Retinal pigment epithelial cell (primary cell): Measurements from ENCODE around the gene TXNRD1.
"Not testable (repeated sequence)": the region's sequence is repeated elsewhere in the genome, so short reads cannot be mapped to it uniquely, and the experiment has no call there.

Experiments used
- DNase-seq: peaks from one replicate; pipeline ENCODE4 v3.0.0-alpha.2; 2010; ENCODE audit warnings: low read depth
- H3K4me3 ChIP-seq: 2 replicates; pipeline ENCODE4 v1.5.1; 2011; ENCODE audit warnings: mild to moderate bottlenecking, low read length, control low read depth, moderate library complexity
- TF ChIP-seq, protein P1 (sequence below): conservative IDR thresholded peaks from 2 replicates; pipeline ENCODE4 v1.5.1; 2011; ENCODE audit warnings: low read depth, low read length, control low read depth, inconsistent platforms

Gene TXNRD1

DNA sequence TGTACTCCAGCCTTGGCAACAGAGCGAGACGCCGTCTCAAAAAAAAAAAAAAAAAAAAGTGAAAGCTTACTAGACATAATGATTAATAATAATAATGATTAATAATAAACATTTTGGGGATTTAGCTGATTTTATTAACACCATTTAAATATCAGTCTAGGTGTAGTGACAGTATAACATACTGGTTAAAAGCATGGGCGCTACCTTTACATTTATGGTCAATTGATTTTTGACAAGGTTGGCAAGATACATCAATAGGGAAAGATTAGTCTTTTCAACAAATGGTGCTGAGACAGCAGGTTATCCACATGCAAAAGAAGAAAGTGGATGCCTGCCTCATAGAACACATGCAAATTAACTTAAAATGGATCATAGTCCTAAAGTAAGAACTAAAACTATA, 34.3 kb downstream of the TXNRD1 start:
- TF ChIP-seq, protein P1, sequence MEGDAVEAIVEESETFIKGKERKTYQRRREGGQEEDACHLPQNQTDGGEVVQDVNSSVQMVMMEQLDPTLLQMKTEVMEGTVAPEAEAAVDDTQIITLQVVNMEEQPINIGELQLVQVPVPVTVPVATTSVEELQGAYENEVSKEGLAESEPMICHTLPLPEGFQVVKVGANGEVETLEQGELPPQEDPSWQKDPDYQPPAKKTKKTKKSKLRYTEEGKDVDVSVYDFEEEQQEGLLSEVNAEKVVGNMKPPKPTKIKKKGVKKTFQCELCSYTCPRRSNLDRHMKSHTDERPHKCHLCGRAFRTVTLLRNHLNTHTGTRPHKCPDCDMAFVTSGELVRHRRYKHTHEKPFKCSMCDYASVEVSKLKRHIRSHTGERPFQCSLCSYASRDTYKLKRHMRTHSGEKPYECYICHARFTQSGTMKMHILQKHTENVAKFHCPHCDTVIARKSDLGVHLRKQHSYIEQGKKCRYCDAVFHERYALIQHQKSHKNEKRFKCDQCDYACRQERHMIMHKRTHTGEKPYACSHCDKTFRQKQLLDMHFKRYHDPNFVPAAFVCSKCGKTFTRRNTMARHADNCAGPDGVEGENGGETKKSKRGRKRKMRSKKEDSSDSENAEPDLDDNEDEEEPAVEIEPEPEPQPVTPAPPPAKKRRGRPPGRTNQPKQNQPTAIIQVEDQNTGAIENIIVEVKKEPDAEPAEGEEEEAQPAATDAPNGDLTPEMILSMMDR, result no peak
- DNase-seq, result no peak
- H3K4me3 ChIP-seq, result no peak overlapping the region

DNA sequence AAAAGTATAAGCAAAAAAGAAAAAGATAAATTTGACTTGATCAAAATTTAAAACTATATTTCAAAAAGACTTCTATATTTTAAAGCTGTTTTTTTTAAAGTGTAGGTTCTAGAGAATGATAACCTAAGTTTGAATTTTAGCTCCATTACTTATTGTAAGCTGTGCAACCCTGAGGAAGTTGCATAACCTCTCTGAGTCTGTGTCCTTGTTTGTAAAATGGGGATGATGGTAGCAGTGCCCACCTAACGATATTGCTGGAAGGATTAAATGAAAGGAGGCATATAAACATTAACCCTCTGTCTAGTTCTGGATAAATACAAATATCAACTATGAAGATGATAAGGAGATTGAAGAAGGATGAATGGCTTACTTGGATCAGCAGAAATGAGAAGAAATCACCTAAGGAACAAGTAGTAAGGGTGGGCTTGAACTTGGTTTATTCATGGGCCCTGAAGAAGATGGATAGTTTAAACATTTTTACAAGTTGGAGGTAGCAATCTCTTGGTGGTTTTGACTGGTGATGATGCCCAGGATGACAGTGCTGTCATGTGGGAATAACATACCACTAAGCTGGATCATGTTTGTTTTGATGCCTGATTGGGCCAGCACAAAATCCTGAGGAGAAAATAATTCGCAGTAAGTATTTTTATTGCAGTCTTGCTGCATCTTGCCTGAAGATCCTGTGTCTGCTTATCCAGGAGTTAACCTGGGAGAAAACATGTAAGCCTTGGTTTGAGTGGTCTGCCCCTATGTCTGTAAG, 35.0 kb downstream of the TXNRD1 start:
- no peak overlapping the region for H3K4me3 ChIP-seq
- no peak for DNase-seq
- TF ChIP-seq, protein P1, result no peak

DNA sequence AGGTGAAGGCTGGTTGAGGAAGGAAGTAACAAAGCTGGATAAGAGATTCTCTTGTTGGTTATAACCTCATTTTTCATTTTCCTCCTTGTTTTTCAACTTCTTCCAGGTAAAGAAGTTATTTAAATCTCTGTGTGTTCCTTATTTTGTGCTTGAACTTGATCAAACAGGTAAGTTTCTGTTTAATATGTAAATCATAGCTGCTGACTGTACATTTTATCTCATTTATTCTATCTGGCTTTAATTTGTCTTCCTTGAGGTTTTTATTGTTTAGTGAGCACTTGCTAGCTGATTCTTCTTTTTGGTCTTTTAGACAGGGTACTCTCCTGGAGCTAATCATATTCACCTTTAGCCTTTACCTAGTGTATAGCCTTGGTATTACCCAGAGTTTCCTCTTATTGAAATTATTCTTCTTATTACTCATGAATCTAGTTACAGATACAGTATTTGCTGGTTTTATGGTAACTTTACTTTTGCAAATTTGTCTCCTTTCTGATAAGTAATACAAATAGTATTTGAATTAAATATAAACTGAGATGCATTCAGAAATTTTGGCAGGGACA, 42.4 kb downstream of the TXNRD1 start:
- TF ChIP-seq, protein P1, result no peak
- no peak for DNase-seq
- H3K4me3 ChIP-seq, result no peak overlapping the region

DNA sequence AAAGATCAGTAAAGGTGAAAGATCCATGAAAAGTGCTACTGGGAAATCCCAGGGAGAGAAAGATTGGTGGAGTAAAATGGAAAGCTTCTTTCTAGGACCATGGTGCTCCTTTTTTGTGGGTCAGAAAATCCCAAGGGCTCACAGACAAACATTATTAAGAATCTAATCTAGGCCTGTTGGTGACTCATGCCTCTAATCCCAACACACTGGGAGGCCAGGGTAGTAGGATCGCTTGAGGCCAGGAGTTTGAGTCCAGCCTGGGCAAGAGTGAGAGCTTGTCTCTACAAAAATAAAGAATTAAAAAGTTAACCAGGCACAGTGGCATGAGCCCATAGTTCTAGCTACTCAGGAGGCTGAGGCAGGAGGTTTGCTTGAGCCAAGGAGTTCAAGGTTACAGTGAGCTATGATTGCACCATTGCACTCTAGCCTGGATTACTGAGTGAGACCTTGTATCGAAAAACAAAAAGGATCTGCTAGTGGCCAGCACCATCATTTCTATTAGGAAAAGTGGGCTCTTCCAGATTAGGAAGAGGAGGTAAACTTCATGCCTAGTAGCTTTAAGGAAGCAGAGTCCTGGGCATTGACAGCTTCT, 43.0 kb downstream of the TXNRD1 start:
- no peak overlapping the region for H3K4me3 ChIP-seq
- TF ChIP-seq, protein P1, result no peak
- DNase-seq, result no peak

DNA sequence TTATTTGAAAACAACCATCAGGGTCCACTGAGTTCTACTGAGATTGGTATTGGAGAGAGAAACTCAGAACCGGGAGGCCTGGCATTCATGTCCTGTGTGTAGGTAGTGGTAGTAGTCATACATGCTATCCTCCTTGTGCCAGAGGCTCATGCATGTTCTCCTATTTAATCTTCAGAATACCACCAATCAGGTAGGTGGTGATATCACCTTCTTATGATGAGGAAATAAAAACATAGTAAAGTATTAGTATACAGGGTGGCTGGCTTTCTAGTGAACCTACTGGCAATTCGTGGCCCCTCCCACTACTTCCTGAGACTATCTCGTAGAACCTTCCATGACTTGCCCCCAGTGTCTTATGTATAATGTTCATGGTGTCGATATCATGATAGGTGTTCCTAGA, 47.4 kb downstream of the TXNRD1 start:
- H3K4me3 ChIP-seq, result no peak overlapping the region
- no peak for DNase-seq
- TF ChIP-seq, protein P1, result no peak

DNA sequence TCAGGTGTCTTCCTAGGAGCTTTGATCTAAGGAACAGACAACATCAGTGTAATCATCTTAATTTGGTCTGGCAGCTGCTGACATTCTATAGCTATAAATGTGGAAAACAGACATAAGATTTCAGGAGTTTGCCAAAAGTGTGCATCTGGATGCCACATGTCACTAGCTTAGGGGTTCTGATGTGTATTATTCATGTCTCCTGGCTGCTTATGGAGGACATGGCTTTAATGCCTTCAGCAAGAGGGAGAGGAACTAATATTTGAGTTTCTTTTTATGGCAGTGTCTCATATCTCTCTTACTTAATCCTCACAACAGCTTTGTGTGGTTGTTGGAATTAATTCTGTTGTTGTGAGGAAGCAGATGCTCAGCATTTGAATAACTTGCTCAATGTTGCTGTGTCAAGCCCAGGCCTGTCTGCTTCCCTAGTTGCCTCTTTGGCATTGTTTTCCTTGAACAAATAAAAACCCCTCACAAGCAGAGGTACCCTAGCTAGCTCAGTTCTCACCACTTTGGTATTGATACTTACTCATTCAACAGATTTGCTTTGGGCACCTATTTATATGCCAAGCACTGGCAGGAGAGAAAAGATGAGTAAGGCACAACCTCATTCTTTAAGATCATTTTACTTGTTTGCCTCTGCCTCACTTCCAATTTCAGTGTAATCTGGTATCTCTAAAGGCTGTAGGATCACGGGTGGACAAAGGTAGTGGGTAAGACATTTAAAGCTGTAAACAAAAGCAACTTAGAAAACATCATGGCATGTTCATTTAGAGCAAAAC, 48.2 kb downstream of the TXNRD1 start:
- no peak overlapping the region for H3K4me3 ChIP-seq
- DNase-seq, result no peak
- TF ChIP-seq, protein P1, result no peak

DNA sequence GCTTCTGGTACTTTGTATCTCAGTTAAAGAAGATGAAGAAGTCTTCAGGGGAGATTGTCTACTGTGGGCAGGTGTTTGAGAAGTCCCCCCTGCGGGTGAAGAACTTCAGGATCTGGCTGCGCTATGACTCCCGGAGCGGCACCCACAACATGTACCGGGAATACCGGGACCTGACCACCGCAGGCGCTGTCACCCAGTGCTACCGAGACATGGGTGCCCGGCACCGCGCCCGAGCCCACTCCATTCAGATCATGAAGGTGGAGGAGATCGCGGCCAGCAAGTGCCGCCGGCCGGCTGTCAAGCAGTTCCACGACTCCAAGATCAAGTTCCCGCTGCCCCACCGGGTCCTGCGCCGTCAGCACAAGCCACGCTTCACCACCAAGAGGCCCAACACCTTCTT, 49.9 kb downstream of the TXNRD1 start:
- not testable (repeated sequence) for H3K4me3 ChIP-seq, DNase-seq
